Prostate gland (tissue), 2 donors: Measurements from ENCODE around the gene RFWD3. TPM values are rescaled to one million over a fixed set of nuclear protein-coding genes. Genes with fewer than 3 reads are reported as not detected.

ENCODE experiments used
- DNase-seq: peaks from one replicate; pipeline ENCODE4 v3.0.0-alpha.2; 2019; ENCODE audit warnings: low spot score
- H3K27ac ChIP-seq, 2 donors: fragments of 200-600 bp; sonication (generic); 2 replicates each; pipeline ENCODE4 v1.5.1; 2017 to 2019
- H3K27me3 ChIP-seq: fragments of 200-600 bp; sonication (generic); replicated peaks from 2 replicates; pipeline ENCODE4 v1.5.1; 2019; ENCODE audit not compliant: insufficient read depth
- H3K36me3 ChIP-seq, 2 donors: fragments of 200-600 bp; sonication (generic); 1 replicate in 1 of 2; 2 replicates in 1 of 2; pipeline versions ENCODE4 v1.5.1 to v1.8.1; 2017 to 2019
- H3K4me1 ChIP-seq: fragments of 200-600 bp; sonication (generic); replicated peaks from 2 replicates; pipeline ENCODE4 v1.5.1; 2019
- H3K4me3 ChIP-seq, 2 donors: fragments of 200-600 bp; sonication (generic); 2 replicates each; pipeline ENCODE4 v1.5.1; 2017 to 2019
- H3K9me3 ChIP-seq: fragments of 200-600 bp; sonication (generic); 2 replicates; pipeline ENCODE4 v1.5.1; 2017
- CTCF ChIP-seq, 4 experiments: fragments of 200-600 bp in 2 of 4; fragments of 450-650 bp in 2 of 4; sonication (generic) in 2 of 4; IDR thresholded peaks; 1 replicate in 3 of 4; 2 replicates in 1 of 4; pipeline ENCODE4 v1.5.1; 2016 to 2019; ENCODE audit warnings: antibody characterized with exemption in 4 of 4, mild to moderate bottlenecking in 2 of 4, moderate library complexity in 2 of 4
- POLR2A ChIP-seq: fragments of 450-650 bp; IDR thresholded peaks from one replicate; pipeline ENCODE4 v1.6.1; 2016; ENCODE audit warnings: antibody characterized with exemption, mild to moderate bottlenecking
- POLR2AphosphoS5 ChIP-seq: sonication (generic); formaldehyde crosslinking; IDR thresholded peaks from one replicate; pipeline ENCODE4 v1.6.1; 2017; ENCODE audit warnings: antibody characterized with exemption
- WGBS: methylation state at CpG from one replicate; pipeline ENCODE4 v1.1.5; 2018; 5-methylcytosine and 5-hydroxymethylcytosine counted together
- intact Hi-C: fragments of 100-400 bp; cut with DNase I; formaldehyde crosslinking; loops from one replicate; pipeline ENCODE4 v1.14.2; 2022
- total RNA-seq, 2 donors: library from RNA; depleted of rRNA; stranded (reverse); fragments of >200 nt; gene quantifications; one replicate each; pipeline ENCODE4 v1.1.0, GENCODE V29; 2016

RFWD3 gene
- total RNA-seq, 2 donors from 2014 or later, result 15.7 to 36.9 TPM

- WGBS, result 93% methylated on average over 14 of the region's 14 CpGs
- Histone ChIP-seq H3K4me1 (no peaks in the 10 kb centered on the region), H3K27me3 (no peaks in the 10 kb centered on the region), H3K4me3 (no peak overlapping the region), H3K27ac (no peak overlapping the region), H3K36me3 (no peaks in the 10 kb centered on the region), H3K9me3 (no peaks in the 10 kb centered on the region)
- DNase-seq, result no peak
- TF ChIP-seq CTCF (IDR thresholded peaks at IDR 0.05) (no peak), POLR2AphosphoS5 (no peak), POLR2A (no peak)
- intact Hi-C loops, result loop anchor here (10.0 kb wide), 1 partner anchor 311 kb away; no protein-coding TSS in a partner anchor
Measured at GRCh38 chr16:74625500-74626350, 41.0 kb downstream of the RFWD3 start.

GRCh38 chr16:74623839-74624235 is 42.8 kb downstream of the RFWD3 start:
- TF ChIP-seq POLR2A, result no peak
- no peak for TF ChIP-seq POLR2AphosphoS5
- no peak for TF ChIP-seq CTCF (IDR thresholded peaks at IDR 0.05)
- Histone ChIP-seq H3K9me3 (no peaks in the 10 kb centered on the region), H3K27me3 (no peaks in the 10 kb centered on the region), H3K4me1 (no peaks in the 10 kb centered on the region), H3K36me3 (no peaks in the 10 kb centered on the region), H3K27ac (no peak overlapping the region), H3K4me3 (no peak overlapping the region)
- DNase-seq, result no peak
- intact Hi-C loops, result loop anchor here (10.0 kb wide), 1 partner anchor 309 kb away; no protein-coding TSS in a partner anchor
- WGBS, result 78% methylated on average over 6 of the region's 6 CpGs

GRCh38 chr16:74623214-74623838 is 43.4 kb downstream of the RFWD3 start:
- no peak for DNase-seq
- no peak overlapping the region for H3K27ac ChIP-seq
- intact Hi-C loops, result loop anchor here (10.0 kb wide), 1 partner anchor 309 kb away; no protein-coding TSS in a partner anchor
- TF ChIP-seq POLR2A (no peak), POLR2AphosphoS5 (peak; percentile 9), CTCF (IDR thresholded peaks at IDR 0.05) (peak in 3 of 4 experiments; percentile 50 to 54 (median 51))
- H3K4me1 ChIP-seq, result no peaks in the 10 kb centered on the region
- H3K9me3 ChIP-seq, result no peaks in the 10 kb centered on the region
- WGBS, result 29% methylated on average over 4 of the region's 4 CpGs
- no peaks in the 10 kb centered on the region for H3K27me3 ChIP-seq
- H3K4me3 ChIP-seq, result no peak overlapping the region
- H3K36me3 ChIP-seq, result no peaks in the 10 kb centered on the region

GRCh38 chr16:74622005-74622404 is 44.7 kb downstream of the RFWD3 start:
- Histone ChIP-seq H3K27me3 (no peaks in the 10 kb centered on the region), H3K4me3 (no peak overlapping the region), H3K27ac (no peak overlapping the region), H3K36me3 (no peaks in the 10 kb centered on the region), H3K9me3 (no peaks in the 10 kb centered on the region), H3K4me1 (no peaks in the 10 kb centered on the region)
- 92% methylated on average over 4 of the region's 4 CpGs for WGBS
- intact Hi-C loops, result loop anchor here (10.0 kb wide), 1 partner anchor 307 kb away; no protein-coding TSS in a partner anchor
- DNase-seq, result no peak
- TF ChIP-seq POLR2AphosphoS5, result no peak
- no peak for TF ChIP-seq CTCF (IDR thresholded peaks at IDR 0.05)
- no peak for TF ChIP-seq POLR2A
